ENCODE results near the gene LRRC1.

DNA sequence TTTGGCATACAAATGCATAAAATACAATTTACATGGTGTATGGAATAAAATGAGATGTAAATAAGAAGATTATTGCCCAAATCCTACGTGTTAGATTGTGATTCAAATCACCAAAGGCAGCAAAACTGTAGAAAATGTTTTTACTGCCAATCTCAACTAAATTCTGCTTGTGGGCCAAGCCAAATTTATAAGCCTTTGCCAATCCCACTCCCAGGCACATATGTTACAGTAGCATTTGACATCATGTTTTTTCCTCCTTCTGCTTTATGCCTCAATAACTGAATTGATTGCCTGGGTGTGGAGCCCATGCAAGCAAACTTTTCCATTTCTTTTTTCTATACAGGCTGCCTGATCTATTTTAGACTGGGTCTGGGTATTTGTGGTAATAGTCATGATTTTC lies 36.3 kb upstream of the LRRC1 start:
- TF ChIP-seq, protein P1, sequence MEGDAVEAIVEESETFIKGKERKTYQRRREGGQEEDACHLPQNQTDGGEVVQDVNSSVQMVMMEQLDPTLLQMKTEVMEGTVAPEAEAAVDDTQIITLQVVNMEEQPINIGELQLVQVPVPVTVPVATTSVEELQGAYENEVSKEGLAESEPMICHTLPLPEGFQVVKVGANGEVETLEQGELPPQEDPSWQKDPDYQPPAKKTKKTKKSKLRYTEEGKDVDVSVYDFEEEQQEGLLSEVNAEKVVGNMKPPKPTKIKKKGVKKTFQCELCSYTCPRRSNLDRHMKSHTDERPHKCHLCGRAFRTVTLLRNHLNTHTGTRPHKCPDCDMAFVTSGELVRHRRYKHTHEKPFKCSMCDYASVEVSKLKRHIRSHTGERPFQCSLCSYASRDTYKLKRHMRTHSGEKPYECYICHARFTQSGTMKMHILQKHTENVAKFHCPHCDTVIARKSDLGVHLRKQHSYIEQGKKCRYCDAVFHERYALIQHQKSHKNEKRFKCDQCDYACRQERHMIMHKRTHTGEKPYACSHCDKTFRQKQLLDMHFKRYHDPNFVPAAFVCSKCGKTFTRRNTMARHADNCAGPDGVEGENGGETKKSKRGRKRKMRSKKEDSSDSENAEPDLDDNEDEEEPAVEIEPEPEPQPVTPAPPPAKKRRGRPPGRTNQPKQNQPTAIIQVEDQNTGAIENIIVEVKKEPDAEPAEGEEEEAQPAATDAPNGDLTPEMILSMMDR (conservative IDR thresholded peaks at IDR 0.05 in 1 of 2, IDR thresholded peaks at IDR 0.05 in 1 of 2; ENCODE audit: extremely low read depth in 1 of 2, insufficient read depth in 1 of 2, low read depth in 1 of 2, low read length in 2 of 2) = no peak
- TF ChIP-seq EZH2 (IDR thresholded peaks at IDR 0.05; ENCODE audit: borderline replicate concordance, low read length) = no peak
